Testis (tissue), 2 donors: Measurements from ENCODE around the gene GJA1.

Experiments used
- CTCF ChIP-seq, 3 experiments: fragments of 450-650 bp in 2 of 3; fragments of 200-600 bp in 1 of 3; sonication (generic) in 1 of 3; IDR thresholded peaks; one replicate each; pipeline ENCODE4 v1.5.1; 2016 to 2019; ENCODE audit warnings: antibody characterized with exemption in 3 of 3, mild to moderate bottlenecking in 2 of 3, moderate library complexity in 1 of 3
- POLR2A ChIP-seq: fragments of 450-650 bp; IDR thresholded peaks from one replicate; pipeline ENCODE4 v1.6.1; 2017; ENCODE audit warnings: antibody characterized with exemption, mild to moderate bottlenecking, moderate library complexity

GRCh38 chr6:121497970-121498375 is 62.5 kb downstream of the GJA1 start:
- TF ChIP-seq CTCF (IDR thresholded peaks at IDR 0.05) (no peak), POLR2A (no peak)
